ENCODE results near the gene USP15.

DNA sequence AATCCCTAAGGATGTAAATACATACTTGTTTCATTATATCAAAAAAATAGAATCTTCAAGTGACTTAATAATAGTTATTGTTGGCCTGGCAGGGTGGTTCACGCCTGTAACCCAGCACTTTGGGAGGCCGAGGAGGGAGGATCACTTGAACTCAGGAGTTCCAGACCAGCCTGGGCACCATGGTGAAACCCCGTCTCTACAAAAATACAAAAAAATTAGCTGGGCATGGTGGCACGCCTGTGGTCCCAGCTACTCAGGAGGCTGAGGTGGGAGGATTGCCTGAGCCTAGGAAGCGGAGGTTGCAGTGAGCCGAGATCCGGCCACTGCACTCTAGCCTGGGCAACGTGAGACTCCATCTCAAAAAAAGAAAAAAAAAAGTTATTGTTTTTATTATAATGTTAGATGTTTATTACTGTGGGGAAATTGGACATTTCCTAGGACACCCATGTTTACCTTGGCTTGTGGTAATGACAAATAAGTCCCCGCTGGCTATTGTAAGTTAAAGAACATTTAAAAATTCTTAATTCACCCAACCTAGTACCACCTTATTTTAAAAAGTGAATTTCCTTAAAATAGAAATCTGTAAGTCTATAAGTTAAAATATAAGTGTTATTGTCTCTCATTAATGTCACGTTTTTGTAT is 1.8 kb downstream of the USP15 start:
- TF ChIP-seq POLR2A (IDR thresholded peaks at IDR 0.05) (no peak), EP300 (IDR thresholded peaks at IDR 0.05) (no peak)
- TF ChIP-seq, protein P1, sequence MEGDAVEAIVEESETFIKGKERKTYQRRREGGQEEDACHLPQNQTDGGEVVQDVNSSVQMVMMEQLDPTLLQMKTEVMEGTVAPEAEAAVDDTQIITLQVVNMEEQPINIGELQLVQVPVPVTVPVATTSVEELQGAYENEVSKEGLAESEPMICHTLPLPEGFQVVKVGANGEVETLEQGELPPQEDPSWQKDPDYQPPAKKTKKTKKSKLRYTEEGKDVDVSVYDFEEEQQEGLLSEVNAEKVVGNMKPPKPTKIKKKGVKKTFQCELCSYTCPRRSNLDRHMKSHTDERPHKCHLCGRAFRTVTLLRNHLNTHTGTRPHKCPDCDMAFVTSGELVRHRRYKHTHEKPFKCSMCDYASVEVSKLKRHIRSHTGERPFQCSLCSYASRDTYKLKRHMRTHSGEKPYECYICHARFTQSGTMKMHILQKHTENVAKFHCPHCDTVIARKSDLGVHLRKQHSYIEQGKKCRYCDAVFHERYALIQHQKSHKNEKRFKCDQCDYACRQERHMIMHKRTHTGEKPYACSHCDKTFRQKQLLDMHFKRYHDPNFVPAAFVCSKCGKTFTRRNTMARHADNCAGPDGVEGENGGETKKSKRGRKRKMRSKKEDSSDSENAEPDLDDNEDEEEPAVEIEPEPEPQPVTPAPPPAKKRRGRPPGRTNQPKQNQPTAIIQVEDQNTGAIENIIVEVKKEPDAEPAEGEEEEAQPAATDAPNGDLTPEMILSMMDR (IDR thresholded peaks at IDR 0.05), result no peak
